CD4-positive, CD25-positive, alpha-beta regulatory T cell (primary cell): ENCODE results near the gene BCORL1. TPM values are rescaled to one million over a fixed set of nuclear protein-coding genes. Genes with fewer than 3 reads are reported as not detected.

Experiments used
- ATAC-seq, 2 donors: fragments of 150-1000 bp; cut with Tn5 transposase; one replicate each; pipeline ENCODE4 v1.10.0; 2021; ENCODE audit warnings: low read depth in 2 of 2, moderate number of reproducible peaks in 2 of 2, moderate library complexity in 1 of 2
- DNase-seq, 3 donors: peaks; one replicate each; pipeline versions ENCODE4 v3.0.0 to v3.0.0-alpha.2; 2012 to 2022; ENCODE audit warnings: mixed read lengths in 1 of 3
- H3K27ac ChIP-seq: one replicate; pipeline ENCODE4 v1.7.0; 2013; ENCODE audit warnings: mild to moderate bottlenecking, low read length; ENCODE audit not compliant: insufficient read depth, poor library complexity, severe bottlenecking
- H3K27me3 ChIP-seq: one replicate; pipeline ENCODE4 v1.7.0; 2013; ENCODE audit warnings: low read length; ENCODE audit not compliant: control insufficient read depth, insufficient read depth
- H3K36me3 ChIP-seq: one replicate; pipeline ENCODE4 v1.7.0; 2013; ENCODE audit warnings: mild to moderate bottlenecking, low read length, moderate library complexity; ENCODE audit not compliant: control insufficient read depth, insufficient read depth
- H3K4me1 ChIP-seq: 2 replicates; pipeline ENCODE4 v1.7.0; 2013; ENCODE audit warnings: mild to moderate bottlenecking, low read length; ENCODE audit not compliant: insufficient read depth, control insufficient read depth, poor library complexity, severe bottlenecking
- H3K4me3 ChIP-seq: one replicate; pipeline ENCODE4 v1.7.0; 2013; ENCODE audit warnings: low read depth, mild to moderate bottlenecking, low read length, moderate library complexity
- H3K9me3 ChIP-seq, 2 experiments: 1 replicate in 1 of 2; 2 replicates in 1 of 2; pipeline ENCODE4 v1.7.0; 2013; ENCODE audit warnings: low read length in 2 of 2, mild to moderate bottlenecking in 1 of 2, moderate library complexity in 1 of 2; ENCODE audit not compliant: control insufficient read depth in 2 of 2
- H3K27ac Mint-ChIP-seq, 3 donors: one replicate each; pipeline ENCODE4 v1.8.0; 2020 to 2022; ENCODE audit warnings: mild to moderate bottlenecking in 3 of 3, mixed read lengths in 3 of 3, moderate library complexity in 2 of 3
- H3K27me3 Mint-ChIP-seq: one replicate; pipeline ENCODE4 v1.8.0; 2022; ENCODE audit warnings: mild to moderate bottlenecking, mixed read lengths
- H3K36me3 Mint-ChIP-seq: one replicate; pipeline ENCODE4 v1.8.0; 2020; ENCODE audit warnings: mixed read lengths
- H3K4me1 Mint-ChIP-seq, 4 donors: one replicate each; pipeline ENCODE4 v1.8.0; 2020 to 2022; ENCODE audit warnings: mixed read lengths in 4 of 4, mild to moderate bottlenecking in 1 of 4
- H3K4me3 Mint-ChIP-seq, 4 donors: one replicate each; pipeline ENCODE4 v1.8.0; 2020 to 2022; ENCODE audit warnings: mild to moderate bottlenecking in 4 of 4, mixed read lengths in 4 of 4, moderate library complexity in 3 of 4
- H3K9me3 Mint-ChIP-seq, 7 donors: one replicate each; pipeline ENCODE4 v1.8.0; 2020 to 2022; ENCODE audit warnings: mixed read lengths in 7 of 7, mild to moderate bottlenecking in 3 of 7, moderate library complexity in 2 of 7
- polyA plus RNA-seq, 4 donors: library from polyadenylated mRNA; unstranded; fragments of 300-500 nt; fragmentation: Illumina TruSeq; gene quantifications; one replicate each; pipeline ENCODE4 v1.2.3, GENCODE V29; 2021
- total RNA-seq: library from RNA; stranded (reverse); gene quantifications from one replicate; pipeline ENCODE4 v1.2.3, GENCODE V29; 2022

Gene BCORL1
- total and polyA plus RNA-seq, 5 donors from 2014 or later, result 0.13 to 5.5 (median 1.6) TPM

DNA sequence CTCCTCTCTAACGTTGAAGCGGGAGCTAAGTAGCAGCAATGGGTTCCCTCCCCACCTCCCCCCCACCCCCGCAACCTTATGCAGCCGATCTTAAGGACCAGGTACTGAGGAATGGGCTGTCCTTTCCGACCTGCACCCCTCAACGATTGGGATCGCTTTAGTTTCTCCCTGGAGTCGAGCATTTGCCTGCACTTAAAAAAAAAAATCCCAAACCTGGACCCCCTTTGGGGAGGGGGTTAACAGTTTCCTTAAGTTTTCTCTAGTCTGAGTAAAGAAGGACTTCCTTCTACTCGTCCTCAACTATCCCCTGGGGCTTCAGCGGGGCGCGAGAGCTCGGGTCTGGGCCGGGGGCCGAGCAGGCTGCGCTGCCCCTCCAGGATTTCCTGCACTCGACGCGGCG is 25.7 kb upstream of the BCORL1 start:
- H3K27ac Mint-ChIP-seq, result peak overlapping the region in 1 of 3 donors; percentile 62
- H3K27me3 ChIP-seq, result no peaks in the 10 kb centered on the region
- H3K4me3 Mint-ChIP-seq, result peak overlapping the region in 3 of 4 donors; percentile 19 to 75 (median 55)
- H3K9me3 ChIP-seq, result no peaks in the 10 kb centered on the region
- peaks cover 23% of the 10 kb centered on the region for H3K4me1 ChIP-seq
- H3K36me3 ChIP-seq, result no peaks in the 10 kb centered on the region
- H3K9me3 Mint-ChIP-seq, result peaks cover 0 to 2% (median 0%) of the 10 kb centered on the region in 7 donors
- H3K27me3 Mint-ChIP-seq, result peaks cover 6% of the 10 kb centered on the region
- ATAC-seq, result no peak
- peaks cover 5 to 34% (median 20%) of the 10 kb centered on the region in 4 donors for H3K4me1 Mint-ChIP-seq
- no peak overlapping the region for H3K27ac ChIP-seq
- no peak for DNase-seq
- H3K36me3 Mint-ChIP-seq, result peaks cover 4% of the 10 kb centered on the region
- H3K4me3 ChIP-seq, result no peak overlapping the region

DNA sequence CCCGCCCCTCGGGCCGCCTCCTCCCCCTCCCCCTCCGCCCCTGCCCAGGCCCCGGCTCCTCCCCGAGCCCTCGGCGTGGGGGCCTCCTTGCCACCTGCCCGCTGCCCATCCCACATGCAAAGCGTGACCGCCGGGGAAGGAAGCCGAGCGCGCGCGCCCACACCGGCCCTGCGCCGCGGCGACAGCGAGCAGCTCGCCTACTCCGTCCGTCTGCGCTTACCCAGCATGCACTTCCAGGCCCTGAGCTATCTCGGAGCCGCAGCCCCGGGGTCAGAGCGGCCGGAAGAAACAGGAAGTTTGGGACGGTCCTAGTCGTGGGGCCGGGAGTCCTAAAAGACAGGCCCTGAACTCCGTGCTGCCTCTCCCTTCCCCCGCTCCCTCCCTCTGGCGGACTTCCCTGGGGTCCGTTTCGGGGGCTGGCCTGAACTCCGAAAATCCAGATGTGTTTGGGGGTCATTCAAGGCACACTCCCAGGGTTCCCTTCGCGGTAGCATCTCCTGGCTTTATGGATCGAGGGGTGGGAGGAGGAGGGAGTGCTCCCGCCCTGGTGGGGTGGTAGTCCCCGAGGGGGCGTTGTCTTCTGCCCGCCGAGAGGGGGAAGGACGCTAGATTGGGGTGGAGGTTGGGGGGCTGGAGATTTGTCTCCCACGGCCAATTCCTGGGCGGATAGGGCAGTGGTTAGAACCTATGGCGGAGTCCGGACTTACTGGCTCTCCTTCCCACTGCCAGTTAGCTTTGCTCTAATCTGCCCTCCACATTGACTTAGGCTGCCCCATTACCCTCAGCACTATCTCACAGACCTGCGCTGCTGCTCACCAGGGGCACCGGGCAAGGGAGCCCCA is 25.0 kb upstream of the BCORL1 start:
- Mint-ChIP-seq H3K9me3 (peaks cover 0 to 2% (median 0%) of the 10 kb centered on the region in 7 donors), H3K27ac (peak overlapping the region in 1 of 3 donors; percentile 65), H3K4me1 (peaks cover 4 to 37% (median 22%) of the 10 kb centered on the region in 4 donors), H3K4me3 (peak overlapping the region; percentile 21 to 78 (median 62)), H3K27me3 (peaks cover 5% of the 10 kb centered on the region), H3K36me3 (peaks cover 4% of the 10 kb centered on the region)
- peak in 2 of 3 donors; percentile 29 to 59 for DNase-seq
- Histone ChIP-seq H3K4me3 (no peak overlapping the region), H3K27ac (no peak overlapping the region), H3K9me3 (no peaks in the 10 kb centered on the region), H3K36me3 (no peaks in the 10 kb centered on the region), H3K4me1 (peaks cover 21% of the 10 kb centered on the region), H3K27me3 (no peaks in the 10 kb centered on the region)
- peak; percentile 15 to 32 for ATAC-seq

DNA sequence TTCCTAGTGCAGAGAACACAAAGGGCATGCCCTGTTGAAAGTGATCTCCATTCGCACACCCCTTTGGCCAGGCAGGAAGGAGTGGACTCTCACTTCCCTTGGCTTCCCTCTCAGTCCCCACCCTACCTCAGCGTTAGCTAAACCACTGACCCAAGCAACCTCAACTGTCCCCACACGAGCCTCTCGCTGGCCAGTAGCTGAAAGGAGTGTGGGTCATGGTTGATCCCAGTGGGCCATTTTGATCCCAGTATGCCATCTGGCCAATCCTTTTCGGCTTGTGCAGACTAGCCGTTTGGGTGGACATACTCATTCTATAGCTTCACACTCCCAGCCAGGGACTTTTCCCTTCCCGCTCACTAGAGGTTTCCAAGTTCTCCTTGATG is 24.4 kb upstream of the BCORL1 start:
- Histone ChIP-seq H3K9me3 (no peaks in the 10 kb centered on the region), H3K4me3 (no peak overlapping the region), H3K27me3 (no peaks in the 10 kb centered on the region), H3K36me3 (no peaks in the 10 kb centered on the region), H3K27ac (no peak overlapping the region), H3K4me1 (peaks cover 19% of the 10 kb centered on the region)
- Mint-ChIP-seq H3K27me3 (no peaks in the 10 kb centered on the region), H3K27ac (peak overlapping the region in 1 of 3 donors; percentile 65), H3K4me1 (peaks cover 0 to 35% (median 18%) of the 10 kb centered on the region in 4 donors), H3K9me3 (peaks cover 0 to 1% (median 0%) of the 10 kb centered on the region in 7 donors), H3K36me3 (no peaks in the 10 kb centered on the region), H3K4me3 (peak overlapping the region in 3 of 4 donors; percentile 48 to 78 (median 75))
- DNase-seq, result no peak
- ATAC-seq, result no peak

DNA sequence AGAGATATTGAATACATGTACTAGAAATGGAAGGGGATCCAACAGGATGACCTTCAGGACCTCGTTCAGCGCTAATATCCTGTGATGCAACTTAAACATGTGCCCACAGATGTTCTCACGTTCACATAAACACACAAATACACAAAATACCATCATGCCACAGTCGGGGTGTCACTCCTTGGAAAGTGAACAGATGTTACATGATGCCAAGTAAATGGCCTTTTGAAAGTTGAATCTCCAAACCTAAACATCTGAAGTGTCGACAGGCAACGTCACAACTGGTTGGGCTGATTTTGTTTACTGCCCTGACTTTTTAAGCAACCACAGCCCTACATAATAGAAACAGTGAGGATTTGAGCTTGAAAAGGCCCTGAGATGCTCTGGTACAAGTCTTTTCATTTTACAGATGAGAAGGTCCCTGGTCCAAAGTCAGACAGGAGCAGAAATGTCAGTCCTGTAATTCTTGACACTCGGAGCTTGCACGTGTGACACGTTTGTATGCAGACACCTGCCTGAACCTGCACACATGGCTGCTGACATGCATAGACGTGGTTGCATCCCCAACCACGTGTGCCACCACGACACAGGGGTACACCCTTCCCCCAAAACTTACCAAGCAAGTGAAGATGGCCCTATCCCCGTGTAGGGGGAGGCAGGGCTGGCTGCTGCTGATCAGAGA is 23.5 kb upstream of the BCORL1 start:
- Histone ChIP-seq H3K27me3 (no peaks in the 10 kb centered on the region), H3K36me3 (no peaks in the 10 kb centered on the region), H3K9me3 (no peaks in the 10 kb centered on the region), H3K4me1 (peaks cover 14% of the 10 kb centered on the region), H3K4me3 (no peak overlapping the region), H3K27ac (no peak overlapping the region)
- H3K27ac Mint-ChIP-seq, result peak overlapping the region in 1 of 3 donors; percentile 0
- DNase-seq, result no peak
- H3K36me3 Mint-ChIP-seq, result no peaks in the 10 kb centered on the region
- no peaks in the 10 kb centered on the region for H3K27me3 Mint-ChIP-seq
- peaks cover 0 to 31% (median 15%) of the 10 kb centered on the region in 4 donors for H3K4me1 Mint-ChIP-seq
- no peak for ATAC-seq
- H3K4me3 Mint-ChIP-seq, result peak overlapping the region in 1 of 4 donors; percentile 61
- H3K9me3 Mint-ChIP-seq, result peaks cover 0 to 1% (median 0%) of the 10 kb centered on the region in 7 donors

DNA sequence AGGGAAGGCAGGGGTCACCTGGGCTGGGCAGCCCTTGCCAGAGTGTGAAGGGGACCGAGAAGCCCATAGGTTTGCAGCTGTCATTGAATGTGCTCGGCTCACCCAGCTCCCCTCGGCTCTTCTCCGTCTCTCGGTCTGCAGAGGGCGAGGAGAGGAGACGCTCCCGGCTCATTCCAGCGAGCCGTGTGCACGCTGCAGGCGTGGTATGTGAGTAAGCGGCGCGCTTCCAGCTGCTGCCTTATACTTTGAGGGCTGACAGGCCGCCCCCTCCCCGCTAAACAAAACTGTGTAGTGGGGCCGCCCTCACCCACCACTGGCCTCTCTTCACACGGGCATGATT is 23.0 kb upstream of the BCORL1 start:
- peaks cover 0 to 28% (median 15%) of the 10 kb centered on the region in 4 donors for H3K4me1 Mint-ChIP-seq
- no peak overlapping the region for H3K27ac ChIP-seq
- no peaks in the 10 kb centered on the region for H3K36me3 Mint-ChIP-seq
- ATAC-seq (no peak), DNase-seq (no peak)
- H3K9me3 ChIP-seq, result no peaks in the 10 kb centered on the region
- H3K9me3 Mint-ChIP-seq, result peaks cover 0 to 1% (median 0%) of the 10 kb centered on the region in 7 donors
- H3K27me3 Mint-ChIP-seq, result no peaks in the 10 kb centered on the region
- H3K27ac Mint-ChIP-seq, result peak overlapping the region in 1 of 3 donors; percentile 0
- H3K4me1 ChIP-seq, result peaks cover 14% of the 10 kb centered on the region
- H3K4me3 Mint-ChIP-seq, result peak overlapping the region in 1 of 4 donors; percentile 55
- H3K27me3 ChIP-seq, result no peaks in the 10 kb centered on the region
- no peaks in the 10 kb centered on the region for H3K36me3 ChIP-seq
- H3K4me3 ChIP-seq, result no peak overlapping the region

DNA sequence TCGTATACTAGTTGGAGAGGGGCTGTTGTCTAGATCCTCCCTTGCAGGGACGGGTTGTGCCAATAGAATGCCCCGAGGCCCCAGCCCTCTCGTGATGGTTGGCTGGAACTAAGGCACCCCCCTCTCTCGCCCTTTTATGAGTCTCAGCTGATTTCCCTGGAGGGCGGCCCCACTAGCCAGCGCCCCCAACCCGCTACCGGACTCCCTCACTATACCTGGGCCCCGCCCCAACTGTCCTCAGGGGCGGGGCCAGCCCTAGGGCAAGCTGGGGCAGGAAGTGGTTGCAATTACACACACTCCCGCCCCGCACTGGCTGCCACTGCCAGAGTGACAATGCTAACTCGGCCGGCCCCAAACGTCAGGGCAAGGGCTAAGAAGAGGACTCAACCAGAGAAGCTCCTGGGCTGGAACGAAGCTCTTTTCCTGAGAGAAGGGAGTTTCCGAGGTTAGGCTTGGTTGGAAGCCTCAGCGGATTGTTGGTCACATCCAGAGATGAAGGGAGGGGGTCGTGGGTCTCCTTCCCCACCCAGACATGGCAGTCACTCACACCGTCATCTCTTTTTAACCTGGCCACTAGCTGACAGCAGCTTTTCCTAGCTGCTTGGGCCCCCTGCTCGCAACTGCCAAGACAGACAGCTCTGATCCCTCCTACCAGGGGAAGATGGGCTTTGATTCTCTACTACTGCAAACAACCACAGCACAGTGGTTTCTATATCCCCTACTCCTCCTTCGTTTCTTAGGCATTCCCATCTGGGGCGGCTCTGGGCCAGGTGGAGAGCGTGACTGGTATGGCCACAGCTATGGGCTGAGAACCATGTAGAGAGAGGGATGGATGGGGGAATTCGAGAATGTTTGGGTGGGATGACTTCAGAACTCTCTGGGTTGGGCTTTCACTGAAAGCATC is 21.0 kb upstream of the BCORL1 start:
- Mint-ChIP-seq H3K27me3 (no peaks in the 10 kb centered on the region), H3K36me3 (no peaks in the 10 kb centered on the region), H3K9me3 (peaks cover 0 to 1% (median 0%) of the 10 kb centered on the region in 7 donors), H3K27ac (peak overlapping the region; percentile 86 to 98 (median 93)), H3K4me1 (peaks cover 0 to 28% (median 14%) of the 10 kb centered on the region in 4 donors), H3K4me3 (peak overlapping the region; percentile 53 to 87 (median 79))
- peak; percentile 91 to 92 for ATAC-seq
- no peaks in the 10 kb centered on the region for H3K27me3 ChIP-seq
- peak overlapping the region; percentile 62 for H3K27ac ChIP-seq
- no peaks in the 10 kb centered on the region for H3K9me3 ChIP-seq
- H3K4me1 ChIP-seq, result peaks cover 14% of the 10 kb centered on the region
- no peaks in the 10 kb centered on the region for H3K36me3 ChIP-seq
- H3K4me3 ChIP-seq, result peak overlapping the region; percentile 57
- DNase-seq, result peak; percentile 52 to 82 (median 58)

DNA sequence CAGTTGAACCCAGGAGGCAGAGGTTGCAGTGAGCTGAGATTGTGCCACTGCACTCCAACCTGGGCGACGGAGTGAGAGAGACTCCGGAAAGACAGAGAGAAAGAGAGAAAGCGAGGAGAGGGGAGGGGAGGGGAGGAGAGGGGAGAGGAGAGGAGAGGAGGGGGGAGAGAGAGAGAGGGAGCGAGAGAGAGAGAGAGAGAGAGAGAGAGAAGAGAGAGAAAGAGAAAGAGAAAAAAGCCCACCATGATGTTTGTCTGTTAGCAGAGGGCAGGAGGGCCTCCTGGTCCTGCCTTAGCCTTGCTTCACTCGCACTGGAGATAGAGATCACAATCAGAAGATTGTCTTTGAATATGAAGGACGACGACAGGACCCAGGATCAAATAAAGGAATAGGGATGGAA is 18.7 kb upstream of the BCORL1 start:
- no peaks in the 10 kb centered on the region for H3K36me3 Mint-ChIP-seq
- peaks cover 0 to 1% (median 0%) of the 10 kb centered on the region in 7 donors for H3K9me3 Mint-ChIP-seq
- Histone ChIP-seq H3K4me1 (peaks cover 11% of the 10 kb centered on the region), H3K27ac (no peak overlapping the region), H3K4me3 (no peak overlapping the region), H3K27me3 (no peaks in the 10 kb centered on the region), H3K36me3 (no peaks in the 10 kb centered on the region), H3K9me3 (no peaks in the 10 kb centered on the region)
- no peak for ATAC-seq
- no peak overlapping the region for H3K27ac Mint-ChIP-seq
- DNase-seq, result no peak
- no peaks in the 10 kb centered on the region for H3K27me3 Mint-ChIP-seq
- H3K4me3 Mint-ChIP-seq, result no peak overlapping the region
- H3K4me1 Mint-ChIP-seq, result peaks cover 0 to 22% (median 11%) of the 10 kb centered on the region in 4 donors
